GM12878 (cell line): ENCODE data around the gene EFCC1. TPM values are rescaled to one million over a fixed set of nuclear protein-coding genes. Genes with fewer than 3 reads are reported as not detected.

Source experiments
- ATAC-seq: fragments of 200-7000 bp; cut with Tn5 transposase; 3 replicates; pipeline ENCODE4 v1.9.1; 2020; ENCODE audit warnings: mild to moderate bottlenecking, moderate library complexity
- BruUV-seq: library from RNA; stranded (reverse); fragments of 400-500 nt; replicated peaks from 2 replicates; lab custom pipeline; 2021; lab: Mats Ljungman, UMichigan
- CTCF ChIA-PET: fragments of 300-600 bp; sonication (Branson Sonifier 250); formaldehyde crosslinking; extraction: SDS; loops from one replicate; lab custom pipeline; 2021; ENCODE audit warnings: inconsistent platforms; lab: Yijun Ruan, JAX
- POLR2A ChIA-PET: fragments of 350-600 bp; formaldehyde crosslinking; extraction: SDS; loops from one replicate; lab custom pipeline; 2021; ENCODE audit warnings: inconsistent platforms; lab: Charles Lee
- RAD21 ChIA-PET: fragments of 300-600 bp; sonication (Branson Sonifier 250); formaldehyde crosslinking; loops from one replicate; lab custom pipeline; 2023; ENCODE audit warnings: antibody characterized with exemption; ENCODE audit not compliant: unreplicated experiment; lab: Charles Lee
- SMC1A ChIA-PET: fragments of 300-600 bp; sonication (Branson Sonifier 250); formaldehyde crosslinking; loops from one replicate; lab custom pipeline; 2023; ENCODE audit not compliant: unreplicated experiment, uncharacterized antibody; lab: Charles Lee
- DNase-seq: peaks from one replicate; pipeline ENCODE4 v3.0.0-alpha.2; 2011; ENCODE audit warnings: low read depth, low spot score
- FAIRE-seq: peaks from 3 replicates; lab custom pipeline; 2011; peaks lifted over from hg19 to GRCh38; lab: Jason Lieb, UNC
- H2AFZ ChIP-seq: 2 replicates; pipeline ENCODE4 v1.6.0; 2011; ENCODE audit warnings: low read depth, low read length, control low read depth; ENCODE audit not compliant: control insufficient read depth
- H3K27ac ChIP-seq: 2 replicates; pipeline ENCODE4 v1.5.1; 2011; ENCODE audit warnings: control low read depth; ENCODE audit not compliant: control insufficient read depth, insufficient read depth
- H3K27me3 ChIP-seq, 2 experiments: replicated peaks in 1 of 2; 2 replicates each; pipeline versions ENCODE4 v1.6.0 to v1.6.1; 2011; ENCODE audit warnings: low read length in 1 of 2; ENCODE audit not compliant: control insufficient read depth in 2 of 2, insufficient read depth in 2 of 2
- H3K36me3 ChIP-seq, 2 experiments: 2 replicates each; pipeline ENCODE4 v1.5.1; 2011; ENCODE audit warnings: low read length in 1 of 2; ENCODE audit not compliant: control insufficient read depth in 2 of 2, insufficient read depth in 2 of 2
- H3K4me1 ChIP-seq: 2 replicates; pipeline ENCODE4 v1.6.1; 2011; ENCODE audit warnings: mild to moderate bottlenecking, low read length, moderate library complexity, mixed read lengths; ENCODE audit not compliant: control insufficient read depth, insufficient read depth
- H3K4me2 ChIP-seq: 2 replicates; pipeline ENCODE4 v1.6.0; 2011; ENCODE audit warnings: control low read depth; ENCODE audit not compliant: control insufficient read depth, insufficient read depth
- H3K4me3 ChIP-seq: fragments of 200-600 bp; sonication (generic); 2 replicates; pipeline ENCODE4 v1.5.1; 2016
- H3K79me2 ChIP-seq: 2 replicates; pipeline ENCODE4 v1.6.0; 2011; ENCODE audit warnings: low read length; ENCODE audit not compliant: control insufficient read depth, insufficient read depth
- H3K9ac ChIP-seq: 2 replicates; pipeline ENCODE4 v1.8.0; 2011; ENCODE audit warnings: low read length, control low read depth, mixed read lengths; ENCODE audit not compliant: control insufficient read depth, insufficient read depth
- H3K9me3 ChIP-seq: replicated peaks from 3 replicates; pipeline ENCODE4 v1.5.1; 2011; ENCODE audit warnings: mild to moderate bottlenecking, low read length; ENCODE audit not compliant: control insufficient read depth, insufficient read depth
- H4K20me1 ChIP-seq: 2 replicates; pipeline ENCODE4 v1.6.0; 2011; ENCODE audit not compliant: control insufficient read depth, insufficient read depth
- CHD4 ChIP-seq: fragments of 200-600 bp; sonication (generic); IDR thresholded peaks from 2 replicates; pipeline ENCODE4 v1.6.1; 2016; ENCODE audit warnings: mild to moderate bottlenecking
- MEF2B ChIP-seq: fragments of 450-650 bp; IDR thresholded peaks from 2 replicates; pipeline ENCODE4 v1.6.1; 2018; ENCODE audit warnings: mild to moderate bottlenecking, moderate library complexity; ENCODE audit not compliant: partially characterized antibody, poor library complexity, severe bottlenecking
- WGBS: methylation state at CpG from one replicate; pipeline ENCODE4 v1.1.6; 2016; ENCODE audit warnings: low lambda C conversion rate; ENCODE audit not compliant: insufficient replicate concordance, insufficient coverage; ENCODE audit errors: missing lambda C conversion rate; 5-methylcytosine and 5-hydroxymethylcytosine counted together
- in situ Hi-C: fragments of 300-500 bp; cut with MboI; formaldehyde crosslinking; loops from 9 replicates; pipeline ENCODE4 v1.14.3; 2018; ENCODE audit warnings: mixed read lengths
- intact Hi-C: fragments of 100-400 bp; cut with micrococcal nuclease; formaldehyde crosslinking; loops from one replicate; pipeline ENCODE4 v1.14.2; 2022; ENCODE audit not compliant: unreplicated experiment
- polyA plus RNA-seq, 11 experiments: library from polyadenylated mRNA; depleted of rRNA in 4 of 11; unstranded in 6 of 11; stranded (reverse) in 5 of 11; fragments of >200 nt; fragmentation: Nextera tagmentation in 4 of 11; fragmentation: Illumina TruSeq in 1 of 11; extraction: Ambion mirVana in 4 of 11; extraction: Trizol in 1 of 11; gene quantifications; 1 replicate in 1 of 11; 2 replicates in 10 of 11; pipeline versions ENCODE4 v1.2.1 to v1.2.3, GENCODE V29; 2011 to 2016; ENCODE audit warnings: inconsistent platforms in 2 of 11, missing spikeins in 2 of 11, low read depth in 1 of 11
- total RNA-seq, 4 experiments: library from RNA; depleted of rRNA in 3 of 4; stranded (reverse); fragments of >200 nt in 3 of 4; fragmentation: Illumina TruSeq in 1 of 4; extraction: Trizol in 1 of 4; gene quantifications; 2 replicates each; pipeline versions ENCODE4 v1.2.1 to v1.2.3, GENCODE V29; 2013 to 2021
- TF ChIP-seq, protein P1 (sequence below): IDR thresholded peaks from 2 replicates; pipeline ENCODE4 v1.6.1; 2011; ENCODE audit warnings: mild to moderate bottlenecking, low read depth, low read length, moderate library complexity; ENCODE audit not compliant: insufficient replicate concordance

Gene EFCC1
- total and polyA plus RNA-seq, 10 of the 15 experiments (the other 5 are each of a cell fraction or from before 2014, with no cell fraction given), result not detected

- FAIRE-seq (no peak), DNase-seq (no peak), ATAC-seq (no peak)
- Histone ChIP-seq H3K4me1 (no peaks in the 10 kb centered on the region), H3K27ac (no peak overlapping the region), H3K36me3 (no peaks in the 10 kb centered on the region), H3K79me2 (no peaks in the 10 kb centered on the region), H3K4me3 (no peak overlapping the region), H3K4me2 (no peak overlapping the region), H2AFZ (no peak overlapping the region), H4K20me1 (no peaks in the 10 kb centered on the region), H3K9ac (no peak overlapping the region), H3K9me3 (no peaks in the 10 kb centered on the region), H3K27me3 (no peaks in the 10 kb centered on the region; a peak in 2 of 4 replicates)
- ChIA-PET CTCF (interaction anchor here (1.8 to 2.1 kb wide), 2 partner anchors 15 to 68 kb away, joined by 5 to 9 read pairs; no protein-coding TSS in a partner anchor), RAD21 (no interaction called here), SMC1A (no interaction called here), POLR2A (no interaction called here)
- in situ Hi-C loops (no loop called here), intact Hi-C loops (no loop called here)
- 18% methylated on average over 10 of the region's 10 CpGs for WGBS
- TF ChIP-seq, protein P1, sequence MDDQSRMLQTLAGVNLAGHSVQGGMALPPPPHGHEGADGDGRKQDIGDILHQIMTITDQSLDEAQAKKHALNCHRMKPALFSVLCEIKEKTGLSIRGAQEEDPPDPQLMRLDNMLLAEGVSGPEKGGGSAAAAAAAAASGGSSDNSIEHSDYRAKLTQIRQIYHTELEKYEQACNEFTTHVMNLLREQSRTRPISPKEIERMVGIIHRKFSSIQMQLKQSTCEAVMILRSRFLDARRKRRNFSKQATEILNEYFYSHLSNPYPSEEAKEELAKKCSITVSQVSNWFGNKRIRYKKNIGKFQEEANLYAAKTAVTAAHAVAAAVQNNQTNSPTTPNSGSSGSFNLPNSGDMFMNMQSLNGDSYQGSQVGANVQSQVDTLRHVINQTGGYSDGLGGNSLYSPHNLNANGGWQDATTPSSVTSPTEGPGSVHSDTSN, result no peak
- TF ChIP-seq MEF2B (peak; percentile 22), CHD4 (no peak)
- no TSS peak for BruUV-seq
Measured at GRCh38 chr3:129038121-129038855, 37.2 kb downstream of the EFCC1 start.
